Activated B cell treated with CpG ODN at 0.5 μM for 24 hours (primary cell): ENCODE data around the gene BECN2. TPM values are rescaled to one million over a fixed set of nuclear protein-coding genes. Genes with fewer than 3 reads are reported as not detected.

Experiments used
- ATAC-seq: fragments of 200-7000 bp; cut with Tn5 transposase; one replicate; pipeline ENCODE4 v1.10.0; 2021; ENCODE audit warnings: low read depth, mild to moderate bottlenecking, moderate library complexity
- CTCF ChIA-PET: fragments of 350-600 bp; sonication (Branson Sonifier 250); formaldehyde crosslinking; loops from one replicate; lab custom pipeline; 2021; ENCODE audit warnings: antibody characterized with exemption; lab: Charles Lee
- POLR2A ChIA-PET: fragments of 350-600 bp; sonication (Branson Sonifier 250); formaldehyde crosslinking; loops from one replicate; lab custom pipeline; 2021; ENCODE audit warnings: antibody characterized with exemption; lab: Charles Lee
- DNase-seq: peaks from one replicate; pipeline ENCODE4 v3.0.0; 2022
- H3K27ac Mint-ChIP-seq: one replicate; pipeline ENCODE4 v1.8.0; 2020; ENCODE audit warnings: mixed read lengths
- H3K27me3 Mint-ChIP-seq: one replicate; pipeline ENCODE4 v1.8.0; 2021; ENCODE audit warnings: mixed read lengths
- H3K36me3 Mint-ChIP-seq: one replicate; pipeline ENCODE4 v1.8.0; 2021; ENCODE audit warnings: low read depth, mixed read lengths
- H3K4me1 Mint-ChIP-seq: one replicate; pipeline ENCODE4 v1.8.0; 2021; ENCODE audit warnings: mixed read lengths
- H3K4me3 Mint-ChIP-seq: one replicate; pipeline ENCODE4 v1.8.0; 2020; ENCODE audit warnings: mild to moderate bottlenecking, mixed read lengths
- H3K9me3 Mint-ChIP-seq: one replicate; pipeline ENCODE4 v1.8.0; 2020; ENCODE audit warnings: mixed read lengths
- CTCF ChIP-seq: fragments of 200-600 bp; IDR thresholded peaks from one replicate; pipeline ENCODE4 v1.8.0; 2022; ENCODE audit warnings: antibody characterized with exemption, mild to moderate bottlenecking
- intact Hi-C: fragments of 100-400 bp; cut with micrococcal nuclease; formaldehyde crosslinking; loops from one replicate; pipeline ENCODE4 v1.15.1; 2024
- total RNA-seq: library from RNA; stranded (reverse); gene quantifications from 2 replicates; pipeline ENCODE4 v1.2.3, GENCODE V29; 2022

BECN2 gene
- total RNA-seq, 1 donor from 2014 or later: not detected

DNA sequence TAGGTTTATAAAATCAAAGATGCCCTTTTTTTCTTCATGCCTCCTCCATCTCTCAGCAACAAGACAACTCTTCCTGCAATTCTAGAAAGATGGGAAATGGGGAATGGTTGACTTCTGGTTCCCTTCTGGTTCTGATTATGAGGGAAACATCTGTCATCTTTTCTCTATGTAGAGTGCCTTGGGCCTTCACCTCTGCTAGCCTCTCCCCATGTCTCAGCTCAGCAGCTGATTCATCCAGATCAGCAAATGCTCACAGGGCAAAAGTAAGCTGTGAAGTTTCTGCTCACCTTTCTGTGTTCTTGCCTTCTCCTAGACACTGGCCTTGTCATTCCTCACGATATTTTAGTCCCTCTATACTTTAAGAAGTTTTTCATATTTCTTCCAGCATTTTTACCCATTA lies 17.8 kb upstream of the BECN2 start:
- Mint-ChIP-seq H3K4me3 (no peak overlapping the region), H3K9me3 (peaks cover 10% of the 10 kb centered on the region), H3K27me3 (peaks cover 3% of the 10 kb centered on the region), H3K27ac (no peak overlapping the region), H3K4me1 (no peaks in the 10 kb centered on the region), H3K36me3 (no peaks in the 10 kb centered on the region)
- ChIA-PET CTCF (no interaction called here), POLR2A (no interaction called here)
- TF ChIP-seq CTCF: no peak
- intact Hi-C loops: no loop called here
- DNase-seq (no peak), ATAC-seq (no peak)

DNA sequence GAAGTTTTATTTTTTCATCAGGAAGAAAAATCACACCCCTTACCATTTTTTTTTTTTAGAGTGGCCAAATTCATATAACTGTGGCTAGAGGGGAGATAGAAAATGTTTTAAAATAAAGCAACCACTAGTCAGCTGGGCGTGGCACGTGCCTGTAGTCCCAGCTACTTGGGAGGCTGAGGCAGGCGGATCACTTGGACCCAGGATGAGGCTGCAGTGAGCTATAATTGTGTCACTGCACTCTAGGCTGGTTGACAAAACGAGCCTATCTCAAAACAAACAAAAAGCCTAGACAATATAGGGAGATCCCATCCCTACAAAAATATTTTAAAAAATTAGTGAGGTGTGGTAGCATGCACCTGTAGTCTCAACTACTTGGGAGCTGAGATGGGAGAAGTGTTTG lies 14.8 kb upstream of the BECN2 start:
- Mint-ChIP-seq H3K27ac (no peak overlapping the region), H3K4me3 (no peak overlapping the region), H3K9me3 (peaks cover 10% of the 10 kb centered on the region), H3K36me3 (no peaks in the 10 kb centered on the region), H3K27me3 (peaks cover 1% of the 10 kb centered on the region), H3K4me1 (no peaks in the 10 kb centered on the region)
- ATAC-seq (no peak), DNase-seq (no peak)
- intact Hi-C loops: no loop called here
- TF ChIP-seq CTCF: no peak
- ChIA-PET CTCF (no interaction called here), POLR2A (no interaction called here)

GRCh38 chr1:241944300-241944699 lies 13.3 kb upstream of the BECN2 start:
- peaks cover 3% of the 10 kb centered on the region for H3K27me3 Mint-ChIP-seq
- no peak for TF ChIP-seq CTCF
- H3K4me3 Mint-ChIP-seq: no peak overlapping the region
- ATAC-seq: no peak
- CTCF ChIA-PET: no interaction called here
- H3K36me3 Mint-ChIP-seq: no peaks in the 10 kb centered on the region
- intact Hi-C loops: no loop called here
- DNase-seq: no peak
- H3K4me1 Mint-ChIP-seq: no peaks in the 10 kb centered on the region
- POLR2A ChIA-PET: no interaction called here
- no peaks in the 10 kb centered on the region for H3K9me3 Mint-ChIP-seq
- H3K27ac Mint-ChIP-seq: no peak overlapping the region

GRCh38 chr1:241947354-241947753 lies 10.2 kb upstream of the BECN2 start:
- Mint-ChIP-seq H3K9me3 (no peaks in the 10 kb centered on the region), H3K27ac (no peak overlapping the region), H3K4me1 (no peaks in the 10 kb centered on the region), H3K4me3 (no peak overlapping the region), H3K36me3 (no peaks in the 10 kb centered on the region), H3K27me3 (peaks cover 7% of the 10 kb centered on the region)
- intact Hi-C loops: no loop called here
- DNase-seq: no peak
- ATAC-seq: no peak
- ChIA-PET CTCF (no interaction called here), POLR2A (no interaction called here)
- TF ChIP-seq CTCF: no peak

- Mint-ChIP-seq H3K4me1 (no peaks in the 10 kb centered on the region), H3K9me3 (no peaks in the 10 kb centered on the region), H3K27me3 (peaks cover 7% of the 10 kb centered on the region), H3K36me3 (no peaks in the 10 kb centered on the region), H3K27ac (no peak overlapping the region), H3K4me3 (no peak overlapping the region)
- DNase-seq: no peak
- no peak for ATAC-seq
- intact Hi-C loops: no loop called here
- no peak for TF ChIP-seq CTCF
- ChIA-PET POLR2A (interaction anchor here (0.6 kb wide), 1 partner anchor 38 kb away, joined by 3 read pairs; no protein-coding TSS in a partner anchor), CTCF (no interaction called here)
Observed at GRCh38 chr1:241950390-241950789, 7.2 kb upstream of the BECN2 start.
